HepG2 (cell line): ENCODE data around the gene GLYR1. TPM values are rescaled to one million over a fixed set of nuclear protein-coding genes. Genes with fewer than 3 reads are reported as not detected.

ENCODE experiments used
- ATAC-seq: fragments of 200-7000 bp; cut with Tn5 transposase; 3 replicates; pipeline ENCODE4 v1.9.1; 2020; ENCODE audit warnings: mild to moderate bottlenecking, moderate library complexity
- BruUV-seq: library from RNA; stranded (reverse); fragments of 400-500 nt; replicated peaks from 2 replicates; lab custom pipeline; 2021; lab: Mats Ljungman, UMichigan
- CTCF ChIA-PET: fragments of 300-600 bp; formaldehyde crosslinking; extraction: SDS; loops from one replicate; lab custom pipeline; 2021; ENCODE audit warnings: low total read pairs, inconsistent platforms, low intra/inter-chr PET ratio; lab: Yijun Ruan, JAX
- POLR2A ChIA-PET: fragments of 350-600 bp; sonication (Branson Sonifier 250); formaldehyde crosslinking; loops from one replicate; lab custom pipeline; 2020; ENCODE audit warnings: antibody characterized with exemption, inconsistent platforms; lab: Yijun Ruan, JAX
- DNase-seq: peaks from one replicate; pipeline ENCODE4 v3.0.0-alpha.2; 2015; ENCODE audit warnings: low spot score
- FAIRE-seq: peaks from 3 replicates; lab custom pipeline; 2011; peaks lifted over from hg19 to GRCh38; lab: Jason Lieb, UNC
- H2AFZ ChIP-seq: one replicate; pipeline ENCODE4 v1.6.1; 2011; ENCODE audit warnings: low read length, inconsistent platforms
- H3K27ac ChIP-seq: fragments of 300-600 bp; 3 replicates; pipeline ENCODE4 v1.8.0; 2011; ENCODE audit warnings: mixed run types, mild to moderate bottlenecking, mixed read lengths, low read length, inconsistent platforms; ENCODE audit not compliant: insufficient read depth; ENCODE audit errors: extremely low read length
- H3K27me3 ChIP-seq, 2 experiments: fragments of 200-600 bp in 1 of 2; 2 replicates in 1 of 2; 3 replicates in 1 of 2; pipeline versions ENCODE4 v1.6.0 to v1.8.0; 2011; ENCODE audit warnings: low read length in 2 of 2, mild to moderate bottlenecking in 2 of 2, moderate library complexity in 2 of 2, inconsistent platforms in 1 of 2; ENCODE audit not compliant: insufficient read depth in 2 of 2, control insufficient read depth in 1 of 2
- H3K36me3 ChIP-seq, 2 experiments: fragments of 200-600 bp in 1 of 2; replicated peaks in 1 of 2; 2 replicates in 1 of 2; 3 replicates in 1 of 2; pipeline versions ENCODE4 v1.5.1 to v1.8.0; 2011; ENCODE audit warnings: low read length in 2 of 2, inconsistent platforms in 1 of 2; ENCODE audit not compliant: insufficient read depth in 2 of 2, control insufficient read depth in 1 of 2
- H3K4me1 ChIP-seq: 2 replicates; pipeline ENCODE4 v1.5.1; 2012; ENCODE audit warnings: low read length, inconsistent platforms; ENCODE audit not compliant: insufficient read depth
- H3K4me2 ChIP-seq: 2 replicates; pipeline ENCODE4 v1.6.0; 2011; ENCODE audit warnings: low read depth, low read length, inconsistent platforms
- H3K4me3 ChIP-seq, 3 experiments: fragments of 200-600 bp in 1 of 3; sonication (generic), shearing (Covaris generic) in 1 of 3; replicated peaks in 1 of 3; 2 replicates each; pipeline ENCODE4 v1.5.1; 2011 to 2016; ENCODE audit warnings: low read length in 3 of 3, inconsistent platforms in 2 of 3, low read depth in 2 of 3, mild to moderate bottlenecking in 2 of 3, control low read depth in 1 of 3, mixed read lengths in 1 of 3; ENCODE audit not compliant: insufficient read depth in 1 of 3
- H3K79me2 ChIP-seq: one replicate; pipeline ENCODE4 v1.6.1; 2011; ENCODE audit warnings: low read length, inconsistent platforms; ENCODE audit not compliant: insufficient read depth
- H3K9ac ChIP-seq: 2 replicates; pipeline ENCODE4 v1.6.0; 2011; ENCODE audit warnings: mild to moderate bottlenecking, low read depth, low read length, inconsistent platforms; ENCODE audit not compliant: insufficient read depth
- H3K9me3 ChIP-seq: 2 replicates; pipeline ENCODE4 v1.5.1; 2012; ENCODE audit warnings: mild to moderate bottlenecking, low read length
- H4K20me1 ChIP-seq: 2 replicates; pipeline ENCODE4 v1.6.0; 2011; ENCODE audit warnings: inconsistent platforms, mild to moderate bottlenecking, low read length, moderate library complexity; ENCODE audit not compliant: insufficient read depth
- AFF4 ChIP-seq: sonication (generic); formaldehyde crosslinking; IDR thresholded peaks from 2 replicates; pipeline ENCODE4 v1.4.0; 2020; ENCODE audit warnings: missing genetic modification reagents
- JARID2 ChIP-seq: sonication (generic); formaldehyde crosslinking; IDR thresholded peaks from 2 replicates; pipeline ENCODE4 v1.8.1; 2023; ENCODE audit warnings: missing genetic modification reagents, inconsistent platforms; ENCODE audit not compliant: insufficient replicate concordance
- NCOR1 ChIP-seq: fragments of 200-600 bp; sonication (generic); IDR thresholded peaks from 2 replicates; pipeline ENCODE4 v1.7.0; 2017; ENCODE audit warnings: antibody characterized with exemption, low read length, borderline replicate concordance
- PHF5A ChIP-seq: IDR thresholded peaks from one replicate; pipeline ENCODE4 v1.6.1; 2018; ENCODE audit warnings: low read depth, missing genetic modification reagents; ENCODE audit not compliant: unreplicated experiment
- RBFOX2 ChIP-seq: fragments of 200-400 bp; formaldehyde crosslinking; IDR thresholded peaks from 2 replicates; pipeline ENCODE4 v1.6.1; 2017; ENCODE audit warnings: low read depth, mild to moderate bottlenecking, low read length
- ZNF232 ChIP-seq: sonication (generic); formaldehyde crosslinking; IDR thresholded peaks from 2 replicates; pipeline ENCODE4 v1.4.0; 2020; ENCODE audit warnings: missing genetic modification reagents, borderline replicate concordance
- WGBS: methylation state at CpG from one replicate; pipeline ENCODE4 v1.1.6; 2017; ENCODE audit warnings: low lambda C conversion rate; 5-methylcytosine and 5-hydroxymethylcytosine counted together
- in situ Hi-C: cut with HindIII; loops from 2 replicates; pipeline ENCODE4 v1.10.0; 2017; ENCODE audit warnings: low pct_unique_long_range_greater_than_20kb; ENCODE audit not compliant: extremely low pct_ligation_motif_present
- intact Hi-C: fragments of 100-400 bp; cut with micrococcal nuclease; formaldehyde crosslinking; loops from one replicate; pipeline ENCODE4 v1.10.0; 2022; ENCODE audit not compliant: unreplicated experiment
- polyA plus RNA-seq, 8 experiments: library from polyadenylated mRNA; depleted of rRNA in 3 of 8; stranded (reverse) in 7 of 8; unstranded in 1 of 8; fragments of >200 nt; fragmentation: Illumina TruSeq in 4 of 8; extraction: Trizol in 4 of 8; gene quantifications; 2 replicates each; pipeline versions ENCODE4 v1.2.1 to v1.2.3, GENCODE V29; 2011 to 2016; ENCODE audit warnings: low read depth in 4 of 8, missing spikeins in 1 of 8, mixed read lengths in 1 of 8; ENCODE audit not compliant: insufficient read depth in 1 of 8
- total RNA-seq, 5 experiments: library from RNA; depleted of rRNA; stranded (reverse); fragments of >200 nt; fragmentation: Illumina TruSeq; extraction: Trizol; gene quantifications; 2 replicates each; pipeline ENCODE4 v1.2.3, GENCODE V29; 2016; ENCODE audit warnings: low read depth in 1 of 5

Gene GLYR1
- total and polyA plus RNA-seq, 2 of the 13 experiments (the other 11 are each of a cell fraction or from before 2014, with no cell fraction given), result 28.3 to 48.7 TPM

GRCh38 chr16:4795828-4796572, 51.1 kb downstream of the GLYR1 start:
- WGBS, result 97% methylated on average over 21 of the region's 30 CpGs
- ATAC-seq, result no peak
- in situ Hi-C loops, result no loop called here
- DNase-seq, result no peak
- BruUV-seq, result no TSS peak
- Histone ChIP-seq H3K79me2 (no peaks in the 10 kb centered on the region), H2AFZ (no peak overlapping the region), H3K27ac (no peak overlapping the region), H3K4me1 (peaks cover 26% of the 10 kb centered on the region), H3K9ac (no peak overlapping the region), H3K36me3 (peaks cover 0 to 8% of the 10 kb centered on the region in 2 experiments; a peak in 2 of 5 replicates), H3K9me3 (no peaks in the 10 kb centered on the region), H4K20me1 (no peaks in the 10 kb centered on the region), H3K27me3 (no peaks in the 10 kb centered on the region; a peak in 1 of 5 replicates), H3K4me2 (no peak overlapping the region), H3K4me3 (no peak overlapping the region)
- ChIA-PET POLR2A (no interaction called here), CTCF (no interaction called here)
- TF ChIP-seq JARID2 (no peak), AFF4 (CRISPR knock-in tag) (no peak), NCOR1 (no peak), RBFOX2 (0 out of 2 replicates have a peak, but pooled peaks have one; percentile 36), PHF5A (CRISPR knock-in tag) (no peak), ZNF232 (no peak)
- FAIRE-seq, result no peak
- intact Hi-C loops, result no loop called here
